Limb (tissue), 2 donors: ENCODE results near the gene KANK4.

Source experiments
- DNase-seq, 2 donors: peaks; one replicate each; pipeline ENCODE4 v3.0.0-alpha.2; 2016; ENCODE audit errors: extremely low spot score in 2 of 2

The KANK4 gene

GRCh38 chr1:62336995-62337705 is 17.9 kb upstream of the KANK4 start:
- DNase-seq, result no peak

- DNase-seq, result no peak
These were observed 17.4 kb upstream of the KANK4 start for GRCh38 chr1:62336638-62336994.

GRCh38 chr1:62335656-62336055 is 16.4 kb upstream of the KANK4 start:
- DNase-seq, result no peak

- no peak for DNase-seq
These were observed 15.3 kb upstream of the KANK4 start for GRCh38 chr1:62334434-62334985.

- no peak for DNase-seq
These were observed 14.2 kb upstream of the KANK4 start for GRCh38 chr1:62333441-62333840.

- DNase-seq, result peak in 1 of 2 donors; percentile 62
These were observed 8.3 kb upstream of the KANK4 start for GRCh38 chr1:62327360-62328055.

GRCh38 chr1:62325681-62326080 is 6.4 kb upstream of the KANK4 start:
- DNase-seq, result no peak

- DNase-seq, result no peak
These were observed 5.8 kb upstream of the KANK4 start for GRCh38 chr1:62325081-62325480.

GRCh38 chr1:62321446-62321845 is 2.2 kb upstream of the KANK4 start:
- no peak for DNase-seq

GRCh38 chr1:62318320-62318755 is 896 bp downstream of the KANK4 start:
- no peak for DNase-seq

GRCh38 chr1:62317021-62317768 is 2.0 kb downstream of the KANK4 start:
- DNase-seq, result no peak

- no peak for DNase-seq
These were observed 3.1 kb downstream of the KANK4 start for GRCh38 chr1:62316135-62316534.

GRCh38 chr1:62315387-62315786 is 3.8 kb downstream of the KANK4 start:
- no peak for DNase-seq

GRCh38 chr1:62314454-62315350 is 4.5 kb downstream of the KANK4 start:
- DNase-seq, result no peak

GRCh38 chr1:62312698-62313097 is 6.5 kb downstream of the KANK4 start:
- DNase-seq, result no peak

GRCh38 chr1:62311473-62311943 is 7.7 kb downstream of the KANK4 start:
- DNase-seq, result no peak

- DNase-seq, result no peak
These were observed 9.3 kb downstream of the KANK4 start for GRCh38 chr1:62309906-62310305.

GRCh38 chr1:62308606-62309005 is 10.6 kb downstream of the KANK4 start:
- no peak for DNase-seq

- DNase-seq, result no peak
These were observed 11.2 kb downstream of the KANK4 start for GRCh38 chr1:62307895-62308492.

- DNase-seq, result no peak
These were observed 11.8 kb downstream of the KANK4 start for GRCh38 chr1:62307446-62307845.

- no peak for DNase-seq
These were observed 13.2 kb downstream of the KANK4 start for GRCh38 chr1:62306065-62306464.
